Measurements from ENCODE around the gene PTPN20.
"Not testable (repeated sequence)": the region's sequence is repeated elsewhere in the genome, so short reads cannot be mapped to it uniquely, and the experiment has no call there.

- TF ChIP-seq CTCF (IDR thresholded peaks at IDR 0.05; ENCODE audit: insufficient read depth, low read length); GABPA (IDR thresholded peaks at IDR 0.05; ENCODE audit: low read depth); SPI1 (IDR thresholded peaks at IDR 0.05; ENCODE audit: borderline replicate concordance, low read depth); POLR2AphosphoS5 (IDR thresholded peaks at IDR 0.05; ENCODE audit: low read depth); REST (IDR thresholded peaks at IDR 0.05; ENCODE audit: insufficient replicate concordance, low read depth): not testable (repeated sequence)
Observed at GRCh38 chr10:46941091-46941490, 29.9 kb downstream of the PTPN20 start.

Measured in HL-60 (cell line).